HepG2 (cell line): ENCODE measurements around the gene CPT1B. TPM values are rescaled to one million over a fixed set of nuclear protein-coding genes. Genes with fewer than 3 reads are reported as not detected.
A peak's percentile ranks its signal among the peaks of the same experiment; 100 is the strongest.

Source experiments
- CREM ChIP-seq, 2 experiments: sonication (generic) in 1 of 2; formaldehyde crosslinking in 1 of 2; IDR thresholded peaks; 2 replicates each; pipeline versions ENCODE4 v1.4.0 to v1.6.1; 2016 to 2020; ENCODE audit warnings: antibody characterized with exemption in 1 of 2, mild to moderate bottlenecking in 1 of 2, missing genetic modification reagents in 1 of 2
- EHMT2 ChIP-seq: fragments of 200-600 bp; sonication (generic); IDR thresholded peaks from 2 replicates; pipeline ENCODE4 v1.7.0; 2017; ENCODE audit warnings: antibody characterized with exemption, low read depth, low read length, borderline replicate concordance
- MED8 ChIP-seq: sonication (generic); formaldehyde crosslinking; IDR thresholded peaks from 2 replicates; pipeline ENCODE4 v1.8.1; 2023; ENCODE audit warnings: mild to moderate bottlenecking, missing genetic modification reagents; ENCODE audit not compliant: insufficient replicate concordance
- NRL ChIP-seq: sonication (generic); formaldehyde crosslinking; IDR thresholded peaks from 2 replicates; pipeline ENCODE4 v1.5.0; 2020; ENCODE audit warnings: missing genetic modification reagents, mild to moderate bottlenecking, moderate library complexity, borderline replicate concordance
- PITX1 ChIP-seq: sonication (generic); formaldehyde crosslinking; IDR thresholded peaks from 2 replicates; pipeline ENCODE4 v1.5.1; 2020; ENCODE audit warnings: mild to moderate bottlenecking, missing genetic modification reagents
- SIN3A ChIP-seq: IDR thresholded peaks from 2 replicates; pipeline ENCODE4 v1.6.1; 2011; ENCODE audit warnings: low read depth, mild to moderate bottlenecking, control low read depth, low read length, borderline replicate concordance
- SIN3B ChIP-seq: fragments of 150-350 bp; IDR thresholded peaks from 2 replicates; pipeline ENCODE4 v1.6.1; 2014; ENCODE audit warnings: low read length
- SIX1 ChIP-seq: sonication (generic); formaldehyde crosslinking; IDR thresholded peaks from 2 replicates; pipeline ENCODE4 v1.4.0; 2020; ENCODE audit warnings: missing genetic modification reagents, borderline replicate concordance
- SMARCC2 ChIP-seq: fragments of 450-650 bp; IDR thresholded peaks from 2 replicates; pipeline ENCODE4 v1.6.1; 2017; ENCODE audit warnings: antibody characterized with exemption, mild to moderate bottlenecking
- ZBTB7A ChIP-seq: sonication (generic); formaldehyde crosslinking; IDR thresholded peaks from 2 replicates; pipeline ENCODE4 v1.8.0; 2022; ENCODE audit warnings: mild to moderate bottlenecking, missing genetic modification reagents
- ZMYM3 ChIP-seq: sonication (generic); formaldehyde crosslinking; IDR thresholded peaks from 2 replicates; pipeline ENCODE4 v1.5.1; 2020; ENCODE audit warnings: mild to moderate bottlenecking, missing genetic modification reagents
- ZNF207 ChIP-seq: fragments of 450-650 bp; IDR thresholded peaks from 2 replicates; pipeline ENCODE4 v1.6.1; 2016; ENCODE audit warnings: antibody characterized with exemption, borderline replicate concordance
- ZNF230 ChIP-seq: sonication (generic); formaldehyde crosslinking; IDR thresholded peaks from 2 replicates; pipeline ENCODE4 v1.4.0; 2020; ENCODE audit warnings: mild to moderate bottlenecking, missing genetic modification reagents
- ZNF430 ChIP-seq: sonication (generic); formaldehyde crosslinking; IDR thresholded peaks from 2 replicates; pipeline ENCODE4 v1.9.0; 2021; ENCODE audit warnings: mild to moderate bottlenecking, missing genetic modification reagents
- ZNF569 ChIP-seq: sonication (generic); formaldehyde crosslinking; IDR thresholded peaks from 2 replicates; pipeline ENCODE4 v1.5.0; 2020; ENCODE audit warnings: mild to moderate bottlenecking, missing genetic modification reagents, moderate library complexity, borderline replicate concordance
- ZNF652 ChIP-seq: IDR thresholded peaks from 2 replicates; pipeline ENCODE4 v1.6.1; 2016; ENCODE audit warnings: low read depth, borderline replicate concordance
- ZNF703 ChIP-seq: sonication (generic); formaldehyde crosslinking; IDR thresholded peaks from 2 replicates; pipeline ENCODE4 v1.5.1; 2020; ENCODE audit warnings: missing genetic modification reagents, mild to moderate bottlenecking, moderate library complexity, borderline replicate concordance
- ZNF749 ChIP-seq: sonication (generic); formaldehyde crosslinking; IDR thresholded peaks from 2 replicates; pipeline ENCODE4 v1.8.0; 2022; ENCODE audit warnings: mild to moderate bottlenecking, missing genetic modification reagents, moderate library complexity, borderline replicate concordance
- ZNF772 ChIP-seq: sonication (generic); formaldehyde crosslinking; IDR thresholded peaks from 2 replicates; pipeline ENCODE4 v1.5.0; 2020; ENCODE audit warnings: mild to moderate bottlenecking, missing genetic modification reagents
- polyA plus RNA-seq, 8 experiments: library from polyadenylated mRNA; depleted of rRNA in 3 of 8; stranded (reverse) in 7 of 8; unstranded in 1 of 8; fragments of >200 nt; fragmentation: Illumina TruSeq in 4 of 8; extraction: Trizol in 4 of 8; gene quantifications; 2 replicates each; pipeline versions ENCODE4 v1.2.1 to v1.2.3, GENCODE V29; 2011 to 2016; ENCODE audit warnings: low read depth in 4 of 8, missing spikeins in 1 of 8, mixed read lengths in 1 of 8; ENCODE audit not compliant: insufficient read depth in 1 of 8
- total RNA-seq, 5 experiments: library from RNA; depleted of rRNA; stranded (reverse); fragments of >200 nt; fragmentation: Illumina TruSeq; extraction: Trizol; gene quantifications; 2 replicates each; pipeline ENCODE4 v1.2.3, GENCODE V29; 2016; ENCODE audit warnings: low read depth in 1 of 5
- TF ChIP-seq, protein P1 (sequence below), 2 experiments: IDR thresholded peaks; 2 replicates each; pipeline ENCODE4 v1.6.1; 2011 to 2012; ENCODE audit warnings: low read length in 2 of 2, borderline replicate concordance in 1 of 2, low read depth in 1 of 2, mild to moderate bottlenecking in 1 of 2, moderate library complexity in 1 of 2
- TF ChIP-seq, protein P2 (sequence below), 2 experiments: sonication (generic) in 1 of 2; formaldehyde crosslinking in 1 of 2; IDR thresholded peaks; 2 replicates each; pipeline versions ENCODE4 v1.4.0 to v1.6.1; 2018 to 2020; ENCODE audit warnings: missing genetic modification reagents in 2 of 2, borderline replicate concordance in 1 of 2, low read depth in 1 of 2, mild to moderate bottlenecking in 1 of 2, missing biosample characterization in 1 of 2

Gene CPT1B
- total and polyA plus RNA-seq, 2 of the 13 experiments (the other 11 are each of a cell fraction or from before 2014, with no cell fraction given), result 9.2 to 19.5 TPM

DNA sequence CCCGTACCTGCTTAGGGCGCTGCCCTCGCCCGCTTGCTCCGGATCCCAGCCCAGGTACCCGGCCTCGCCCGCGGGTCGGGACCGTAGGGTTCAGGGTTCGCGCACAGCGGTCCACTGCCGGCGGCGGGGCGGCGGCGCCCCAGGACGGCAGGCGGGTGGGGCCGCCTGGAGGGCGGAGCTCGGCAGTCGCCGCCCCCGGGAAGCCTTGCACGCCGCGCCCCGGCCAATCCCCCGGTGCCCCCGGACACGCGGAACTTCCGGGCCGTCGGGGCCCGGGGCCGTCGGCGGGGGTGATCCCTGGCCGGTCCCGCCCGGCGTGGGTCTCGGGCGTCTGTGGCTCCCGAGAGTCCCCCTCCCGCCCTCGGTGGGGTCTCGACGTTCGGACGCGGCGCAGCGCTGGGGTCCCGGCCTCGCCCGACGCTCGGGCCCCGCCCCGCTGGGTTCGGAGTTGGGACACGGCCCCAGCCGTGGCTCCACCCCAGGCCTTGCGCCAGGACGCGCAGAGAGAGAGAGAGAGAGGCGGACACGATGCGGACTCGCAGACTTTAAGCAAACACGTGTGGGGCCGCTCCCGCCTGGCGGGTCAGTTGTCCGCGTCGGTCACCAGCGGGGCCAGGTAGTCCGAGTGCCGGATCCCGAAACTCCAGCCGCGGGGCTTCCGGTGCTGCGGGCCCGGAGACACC lies 48.2 kb downstream of the CPT1B start, which contains the start of gene TYMP (continued):
- TF ChIP-seq, protein P1, sequence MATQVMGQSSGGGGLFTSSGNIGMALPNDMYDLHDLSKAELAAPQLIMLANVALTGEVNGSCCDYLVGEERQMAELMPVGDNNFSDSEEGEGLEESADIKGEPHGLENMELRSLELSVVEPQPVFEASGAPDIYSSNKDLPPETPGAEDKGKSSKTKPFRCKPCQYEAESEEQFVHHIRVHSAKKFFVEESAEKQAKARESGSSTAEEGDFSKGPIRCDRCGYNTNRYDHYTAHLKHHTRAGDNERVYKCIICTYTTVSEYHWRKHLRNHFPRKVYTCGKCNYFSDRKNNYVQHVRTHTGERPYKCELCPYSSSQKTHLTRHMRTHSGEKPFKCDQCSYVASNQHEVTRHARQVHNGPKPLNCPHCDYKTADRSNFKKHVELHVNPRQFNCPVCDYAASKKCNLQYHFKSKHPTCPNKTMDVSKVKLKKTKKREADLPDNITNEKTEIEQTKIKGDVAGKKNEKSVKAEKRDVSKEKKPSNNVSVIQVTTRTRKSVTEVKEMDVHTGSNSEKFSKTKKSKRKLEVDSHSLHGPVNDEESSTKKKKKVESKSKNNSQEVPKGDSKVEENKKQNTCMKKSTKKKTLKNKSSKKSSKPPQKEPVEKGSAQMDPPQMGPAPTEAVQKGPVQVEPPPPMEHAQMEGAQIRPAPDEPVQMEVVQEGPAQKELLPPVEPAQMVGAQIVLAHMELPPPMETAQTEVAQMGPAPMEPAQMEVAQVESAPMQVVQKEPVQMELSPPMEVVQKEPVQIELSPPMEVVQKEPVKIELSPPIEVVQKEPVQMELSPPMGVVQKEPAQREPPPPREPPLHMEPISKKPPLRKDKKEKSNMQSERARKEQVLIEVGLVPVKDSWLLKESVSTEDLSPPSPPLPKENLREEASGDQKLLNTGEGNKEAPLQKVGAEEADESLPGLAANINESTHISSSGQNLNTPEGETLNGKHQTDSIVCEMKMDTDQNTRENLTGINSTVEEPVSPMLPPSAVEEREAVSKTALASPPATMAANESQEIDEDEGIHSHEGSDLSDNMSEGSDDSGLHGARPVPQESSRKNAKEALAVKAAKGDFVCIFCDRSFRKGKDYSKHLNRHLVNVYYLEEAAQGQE (IDR thresholded peaks at IDR 0.05; ENCODE audit: borderline replicate concordance in 1 of 2, low read depth in 1 of 2, low read length in 2 of 2), result no peak
- no peak for TF ChIP-seq SIN3B
- TF ChIP-seq SIX1 (CRISPR knock-in tag), result no peak
- peak; percentile 80; the same call in 1 of the 2 replicates for TF ChIP-seq ZNF749 (CRISPR knock-in tag)
- no peak for TF ChIP-seq ZNF569 (CRISPR knock-in tag)
- peak; percentile 77; the same call in 1 of the 2 replicates for TF ChIP-seq ZNF703
- TF ChIP-seq ZMYM3, result no peak
- no peak for TF ChIP-seq NRL (CRISPR knock-in tag)
- no peak for TF ChIP-seq EHMT2
- no peak for TF ChIP-seq ZNF207
- no peak for TF ChIP-seq CREM (IDR thresholded peaks at IDR 0.05)
- TF ChIP-seq CREM (CRISPR knock-in tag; IDR thresholded peaks at IDR 0.05), result no peak
- no peak; the same call in 1 of the 2 replicates for TF ChIP-seq SIN3A
- peak; percentile 87; the same call in 1 of the 2 replicates for TF ChIP-seq ZBTB7A (CRISPR knock-in tag)
- no peak for TF ChIP-seq ZNF652 (CRISPR knock-in tag)
- TF ChIP-seq PITX1 (CRISPR knock-in tag), result peak; percentile 35
- TF ChIP-seq ZNF430 (CRISPR knock-in tag), result peak; percentile 66
- TF ChIP-seq, protein P2, sequence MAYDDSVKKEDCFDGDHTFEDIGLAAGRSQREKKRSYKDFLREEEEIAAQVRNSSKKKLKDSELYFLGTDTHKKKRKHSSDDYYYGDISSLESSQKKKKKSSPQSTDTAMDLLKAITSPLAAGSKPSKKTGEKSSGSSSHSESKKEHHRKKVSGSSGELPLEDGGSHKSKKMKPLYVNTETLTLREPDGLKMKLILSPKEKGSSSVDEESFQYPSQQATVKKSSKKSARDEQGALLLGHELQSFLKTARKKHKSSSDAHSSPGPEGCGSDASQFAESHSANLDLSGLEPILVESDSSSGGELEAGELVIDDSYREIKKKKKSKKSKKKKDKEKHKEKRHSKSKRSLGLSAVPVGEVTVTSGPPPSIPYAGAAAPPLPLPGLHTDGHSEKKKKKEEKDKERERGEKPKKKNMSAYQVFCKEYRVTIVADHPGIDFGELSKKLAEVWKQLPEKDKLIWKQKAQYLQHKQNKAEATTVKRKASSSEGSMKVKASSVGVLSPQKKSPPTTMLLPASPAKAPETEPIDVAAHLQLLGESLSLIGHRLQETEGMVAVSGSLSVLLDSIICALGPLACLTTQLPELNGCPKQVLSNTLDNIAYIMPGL (CRISPR knock-in tag; IDR thresholded peaks at IDR 0.05; ENCODE audit: borderline replicate concordance in 1 of 2, low read depth in 1 of 2), result peak in 1 of 2 experiments; percentile 60; a peak in 1 of 4 replicates
- TF ChIP-seq ZNF230, result no peak
- peak; percentile 37 for TF ChIP-seq MED8 (CRISPR knock-in tag)
- TF ChIP-seq ZNF772 (CRISPR knock-in tag), result no peak
- TF ChIP-seq SMARCC2, result no peak
